GM13976 (cell line): ENCODE results near the gene OOSP3.

Experiments used
- DNase-seq: peaks from one replicate; pipeline ENCODE4 v3.0.0; 2012; ENCODE audit warnings: low spot score
- in situ Hi-C: fragments of 300-500 bp; cut with MboI; formaldehyde crosslinking; loops from one replicate; pipeline ENCODE4 v1.12.0; 2022; ENCODE audit warnings: low sequenced_read_pairs, mixed read lengths, inconsistent platforms; ENCODE audit not compliant: unreplicated experiment
- TF ChIP-seq, protein P1 (sequence below): IDR thresholded peaks from 2 replicates; pipeline ENCODE4 v1.5.1; 2012; ENCODE audit warnings: borderline replicate concordance, mild to moderate bottlenecking; ENCODE audit not compliant: insufficient read depth; ENCODE audit errors: extremely low read depth, missing control alignments, control extremely low read depth

OOSP3 gene

GRCh38 chr11:59918480-59918879, 39.9 kb downstream of the OOSP3 start:
- DNase-seq = no peak
- TF ChIP-seq, protein P1, sequence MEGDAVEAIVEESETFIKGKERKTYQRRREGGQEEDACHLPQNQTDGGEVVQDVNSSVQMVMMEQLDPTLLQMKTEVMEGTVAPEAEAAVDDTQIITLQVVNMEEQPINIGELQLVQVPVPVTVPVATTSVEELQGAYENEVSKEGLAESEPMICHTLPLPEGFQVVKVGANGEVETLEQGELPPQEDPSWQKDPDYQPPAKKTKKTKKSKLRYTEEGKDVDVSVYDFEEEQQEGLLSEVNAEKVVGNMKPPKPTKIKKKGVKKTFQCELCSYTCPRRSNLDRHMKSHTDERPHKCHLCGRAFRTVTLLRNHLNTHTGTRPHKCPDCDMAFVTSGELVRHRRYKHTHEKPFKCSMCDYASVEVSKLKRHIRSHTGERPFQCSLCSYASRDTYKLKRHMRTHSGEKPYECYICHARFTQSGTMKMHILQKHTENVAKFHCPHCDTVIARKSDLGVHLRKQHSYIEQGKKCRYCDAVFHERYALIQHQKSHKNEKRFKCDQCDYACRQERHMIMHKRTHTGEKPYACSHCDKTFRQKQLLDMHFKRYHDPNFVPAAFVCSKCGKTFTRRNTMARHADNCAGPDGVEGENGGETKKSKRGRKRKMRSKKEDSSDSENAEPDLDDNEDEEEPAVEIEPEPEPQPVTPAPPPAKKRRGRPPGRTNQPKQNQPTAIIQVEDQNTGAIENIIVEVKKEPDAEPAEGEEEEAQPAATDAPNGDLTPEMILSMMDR = no peak
- in situ Hi-C loops = no loop called here

DNA sequence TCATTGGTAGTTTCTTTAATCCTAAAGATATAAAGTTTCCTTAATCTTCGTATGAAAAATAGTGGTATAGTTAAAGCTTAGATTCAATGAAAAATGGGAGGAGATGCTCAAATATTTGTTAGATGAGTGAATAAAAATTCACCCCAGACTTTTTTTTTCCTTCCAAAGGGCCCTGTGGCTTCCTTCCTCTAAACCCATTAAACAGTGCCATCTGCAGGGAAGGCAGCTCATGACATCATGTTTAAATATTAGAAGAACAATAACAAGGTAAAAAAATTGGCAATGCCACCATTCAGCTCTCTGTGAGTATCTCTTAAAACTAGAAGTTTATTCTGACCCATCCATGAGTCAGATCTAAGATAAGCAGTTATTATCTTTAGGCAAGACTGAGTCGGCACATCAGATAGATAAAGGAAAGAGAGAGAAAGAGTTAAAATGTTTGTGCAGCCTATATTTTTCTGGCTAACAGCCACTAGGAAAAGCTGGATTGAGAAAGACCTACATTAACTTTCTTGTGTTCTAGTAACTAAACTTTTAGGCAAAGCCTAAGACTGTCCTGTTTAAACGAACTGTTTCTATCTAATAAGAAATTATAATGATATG, 40.5 kb downstream of the OOSP3 start:
- peak; percentile 28 for DNase-seq

DNA sequence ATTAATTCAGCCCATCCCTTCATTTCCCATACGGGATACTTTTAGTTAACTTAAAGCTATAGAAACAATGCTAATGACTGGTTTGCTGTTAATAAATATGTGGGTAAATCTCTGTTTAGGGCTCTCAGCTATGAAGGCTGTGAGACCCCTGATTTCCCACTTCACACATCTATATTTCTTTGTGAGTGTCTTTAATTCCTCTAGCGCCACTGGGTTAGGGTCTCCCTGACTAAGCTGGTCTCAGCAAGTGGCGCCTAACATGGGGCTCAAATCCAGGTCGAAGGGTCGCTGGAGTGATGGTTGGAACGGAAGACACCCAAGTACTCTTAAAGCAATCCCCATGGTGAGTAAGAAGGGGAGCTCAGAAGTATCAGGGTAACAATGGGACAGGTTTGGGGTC, 45.2 kb downstream of the OOSP3 start:
- no peak for DNase-seq
- TF ChIP-seq, protein P1 = no peak
- in situ Hi-C loops = no loop called here

More for the DNA sequence above, 40.5 kb downstream of the OOSP3 start:
- in situ Hi-C loops = no loop called here
- TF ChIP-seq, protein P1 = peak; percentile 18

DNA sequence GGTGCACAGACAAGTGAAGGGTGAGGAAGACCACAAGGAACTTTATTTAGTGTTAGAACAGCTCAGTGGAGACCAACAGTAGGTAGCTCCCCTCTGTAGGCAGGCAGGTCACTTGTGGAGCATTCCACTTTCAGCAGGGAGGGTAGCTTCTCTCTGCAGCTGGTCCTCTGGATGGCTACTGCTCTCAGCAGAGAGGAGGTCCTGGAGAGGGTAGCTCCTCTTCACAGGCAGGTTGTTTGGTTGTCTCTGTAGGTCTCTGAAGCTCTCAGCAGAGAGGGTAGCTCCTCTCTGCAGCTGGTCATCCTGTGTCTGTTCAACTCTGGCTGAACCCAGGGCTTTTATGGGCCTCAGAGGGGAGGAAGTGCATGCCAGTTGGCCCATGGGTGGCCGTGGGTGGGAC, 53.1 kb downstream of the OOSP3 start:
- DNase-seq = no peak
- in situ Hi-C loops = no loop called here
- TF ChIP-seq, protein P1 = no peak

DNA sequence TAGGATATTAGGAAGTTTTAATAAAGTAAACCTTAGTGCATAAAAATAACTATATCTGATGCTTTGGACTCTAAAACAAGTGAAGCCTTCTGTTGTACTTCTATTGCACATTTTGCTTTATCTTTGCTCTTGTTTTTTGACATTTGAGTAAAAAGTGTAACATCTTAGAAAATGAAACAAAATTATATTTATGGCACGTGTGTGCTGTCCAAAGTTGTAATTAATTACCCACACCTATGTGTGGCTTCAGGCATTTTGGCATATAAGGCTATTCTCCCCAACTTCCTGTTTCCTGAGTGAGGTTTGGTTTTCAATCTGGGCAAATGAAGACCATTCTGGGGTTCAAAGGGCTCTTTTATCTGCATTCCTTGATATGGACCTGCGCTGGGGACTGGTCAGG, 59.5 kb downstream of the OOSP3 start, which contains the start of gene OOSP1:
Gene OOSP1 (plus strand): TSS at position 301 of the 400 bp plus-strand sequence. CDS start 23 bp downstream, at position 324.
- no peak for DNase-seq
- in situ Hi-C loops = no loop called here
- TF ChIP-seq, protein P1 = no peak

GRCh38 chr11:59938718-59939117, 60.1 kb downstream of the OOSP3 start:
- in situ Hi-C loops = no loop called here
- TF ChIP-seq, protein P1 = no peak
- no peak for DNase-seq

GRCh38 chr11:59939482-59939881, 60.9 kb downstream of the OOSP3 start:
- in situ Hi-C loops = no loop called here
- TF ChIP-seq, protein P1 = no peak

More at GRCh38 chr11:59939482-59939881, 60.9 kb downstream of the OOSP3 start:
- no peak for DNase-seq
